GM19395 (cell line): ENCODE measurements around the gene TRIM54.

Experiments used
- ATAC-seq: cut with Tn5 transposase; IDR thresholded peaks from one replicate; pipeline ENCODE4 v1.9.1; 2021; ENCODE audit warnings: mild to moderate bottlenecking, moderate library complexity; ENCODE audit not compliant: unreplicated experiment

TRIM54 gene

GRCh38 chr2:27281855-27282559, at the start of gene TRIM54:
Gene TRIM54 (plus strand): TSS chr2:27282429. CDS start chr2:27282732, 303 bp downstream.
- ATAC-seq, result no peak

DNA sequence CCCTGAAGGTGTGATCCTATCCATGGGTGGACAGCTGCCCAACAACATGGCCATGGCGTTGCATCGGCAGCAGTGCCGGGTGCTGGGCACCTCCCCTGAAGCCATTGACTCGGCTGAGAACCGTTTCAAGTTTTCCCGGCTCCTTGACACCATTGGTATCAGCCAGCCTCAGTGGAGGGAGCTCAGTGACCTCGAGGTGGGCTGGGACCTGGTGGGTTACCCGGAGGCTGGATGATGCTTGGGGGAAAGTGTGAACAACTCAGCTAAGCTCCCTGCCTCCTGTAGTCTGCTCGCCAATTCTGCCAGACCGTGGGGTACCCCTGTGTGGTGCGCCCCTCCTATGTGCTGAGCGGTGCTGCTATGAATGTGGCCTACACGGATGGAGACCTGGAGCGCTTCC, 48.9 kb upstream of the TRIM54 start:
- ATAC-seq, result no peak

- no peak for ATAC-seq
Observed at GRCh38 chr2:27236136-27236535, 46.1 kb upstream of the TRIM54 start.

DNA sequence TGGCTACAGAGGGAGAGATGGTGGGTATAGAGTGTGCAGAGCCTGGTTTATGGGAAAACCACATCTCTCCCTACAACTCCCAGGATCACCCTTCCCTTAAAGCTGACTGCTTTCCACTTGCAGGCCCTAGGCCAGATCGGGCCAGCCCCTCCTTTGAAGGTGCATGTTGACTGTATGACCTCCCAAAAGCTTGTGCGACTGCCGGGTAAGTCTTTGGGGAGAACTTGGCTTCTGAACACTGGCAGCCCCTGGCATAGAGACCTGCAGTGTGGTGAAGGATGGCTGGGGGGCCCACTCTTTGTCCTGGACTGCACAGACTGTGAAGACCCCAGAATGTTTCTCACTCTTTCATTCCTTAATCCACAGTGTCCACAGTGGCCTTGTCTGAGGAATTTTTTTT, 45.6 kb upstream of the TRIM54 start:
- ATAC-seq, result no peak

- no peak for ATAC-seq
Observed at GRCh38 chr2:27237341-27237945, 44.8 kb upstream of the TRIM54 start.

- no peak for ATAC-seq
Observed at GRCh38 chr2:27238976-27239375, 43.3 kb upstream of the TRIM54 start.

DNA sequence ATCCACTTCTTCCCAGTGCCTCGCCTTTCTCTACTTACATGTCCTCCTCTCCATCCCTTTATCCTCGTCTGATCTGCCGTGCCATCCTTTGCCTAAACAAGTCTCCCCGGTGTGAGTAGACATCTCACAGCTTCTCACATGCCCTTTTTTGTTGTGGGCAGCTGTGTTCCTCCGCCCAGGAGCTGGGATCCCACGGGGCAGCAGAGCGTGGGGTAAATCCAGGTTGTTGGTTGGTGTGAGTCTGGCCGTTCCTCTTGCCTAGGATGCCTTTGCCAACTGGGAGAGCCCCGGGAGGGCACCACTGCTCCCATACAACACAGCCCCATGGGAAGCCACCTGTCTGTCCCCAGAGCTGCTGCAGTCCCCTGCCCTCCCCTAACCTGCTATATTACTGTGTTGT, 41.8 kb upstream of the TRIM54 start:
- no peak for ATAC-seq

DNA sequence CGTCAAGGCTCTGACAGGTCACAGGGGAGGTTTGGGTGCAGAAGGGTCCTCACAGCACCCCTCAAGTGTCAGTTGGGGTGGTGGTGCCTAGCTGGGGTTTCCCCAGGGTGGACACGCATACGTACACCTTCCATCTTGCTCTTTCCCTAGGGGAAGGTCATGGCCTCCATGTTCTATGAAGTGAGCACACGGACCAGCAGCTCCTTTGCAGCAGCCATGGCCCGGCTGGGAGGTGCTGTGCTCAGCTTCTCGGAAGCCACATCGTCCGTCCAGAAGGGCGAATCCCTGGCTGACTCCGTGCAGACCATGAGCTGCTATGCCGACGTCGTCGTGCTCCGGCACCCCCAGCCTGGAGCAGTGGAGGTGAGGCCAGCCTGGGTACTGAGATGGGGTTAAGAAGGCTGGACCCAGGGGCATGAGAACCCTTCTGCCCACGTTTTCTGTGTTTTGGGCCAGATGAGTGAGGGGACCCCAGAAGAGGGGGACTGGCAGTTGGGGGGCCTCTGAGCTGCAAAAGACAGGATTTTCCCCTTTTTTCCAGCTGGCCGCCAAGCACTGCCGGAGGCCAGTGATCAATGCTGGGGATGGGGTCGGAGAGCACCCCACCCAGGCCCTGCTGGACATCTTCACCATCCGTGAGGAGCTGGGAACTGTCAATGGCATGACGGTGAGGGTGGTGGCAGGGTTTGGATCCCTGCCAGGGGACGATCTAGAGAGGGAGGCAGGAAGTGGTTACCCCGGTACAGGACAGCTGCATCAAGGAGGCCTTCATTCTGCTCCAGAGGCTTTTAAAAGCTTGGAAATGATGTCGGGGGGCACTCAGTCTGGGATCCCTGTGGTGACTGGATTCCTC, 40.2 kb upstream of the TRIM54 start:
- ATAC-seq, result no peak

DNA sequence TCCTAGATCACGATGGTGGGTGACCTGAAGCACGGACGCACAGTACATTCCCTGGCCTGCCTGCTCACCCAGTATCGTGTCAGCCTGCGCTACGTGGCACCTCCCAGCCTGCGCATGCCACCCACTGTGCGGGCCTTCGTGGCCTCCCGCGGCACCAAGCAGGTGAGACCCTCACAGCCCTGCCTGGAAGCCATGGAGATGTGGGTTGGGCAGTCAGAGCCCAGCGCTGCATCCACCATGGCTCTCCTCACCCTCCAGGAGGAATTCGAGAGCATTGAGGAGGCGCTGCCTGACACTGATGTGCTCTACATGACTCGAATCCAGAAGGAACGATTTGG, 39.6 kb upstream of the TRIM54 start:
- ATAC-seq, result no peak

DNA sequence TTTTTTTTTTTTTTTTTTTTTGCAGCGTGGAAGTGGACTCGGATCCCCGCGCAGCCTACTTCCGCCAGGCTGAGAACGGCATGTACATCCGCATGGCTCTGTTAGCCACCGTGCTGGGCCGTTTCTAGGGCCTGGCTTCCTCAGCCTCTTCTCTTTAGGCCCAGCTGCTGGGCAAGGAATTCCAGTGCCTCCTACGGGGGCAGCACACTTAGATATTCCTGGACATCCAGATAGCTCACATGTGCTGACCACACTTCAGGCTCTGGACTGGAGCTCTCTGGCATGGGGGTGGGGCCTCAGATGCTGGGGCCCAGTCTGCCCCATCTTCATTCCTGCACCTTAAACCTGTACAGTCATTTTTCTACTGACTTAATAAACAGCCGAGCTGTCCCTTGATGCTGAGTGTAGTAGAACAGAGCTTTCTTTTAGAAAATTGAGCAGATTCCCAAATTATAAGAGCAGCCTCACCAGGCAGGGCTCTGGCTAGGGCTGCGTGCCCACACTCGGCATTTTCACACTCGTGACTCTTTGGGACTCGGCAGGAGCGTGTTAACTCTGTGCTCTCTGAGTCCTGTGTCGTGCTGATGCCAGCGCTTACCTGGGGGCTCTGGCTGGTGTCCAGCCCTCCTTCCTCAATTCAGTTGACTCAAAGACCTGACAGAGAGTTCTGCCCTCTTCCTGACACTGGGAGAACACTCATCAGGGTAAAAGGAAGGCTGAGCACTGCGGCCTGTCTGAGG, 38.7 kb upstream of the TRIM54 start:
- ATAC-seq, result no peak

DNA sequence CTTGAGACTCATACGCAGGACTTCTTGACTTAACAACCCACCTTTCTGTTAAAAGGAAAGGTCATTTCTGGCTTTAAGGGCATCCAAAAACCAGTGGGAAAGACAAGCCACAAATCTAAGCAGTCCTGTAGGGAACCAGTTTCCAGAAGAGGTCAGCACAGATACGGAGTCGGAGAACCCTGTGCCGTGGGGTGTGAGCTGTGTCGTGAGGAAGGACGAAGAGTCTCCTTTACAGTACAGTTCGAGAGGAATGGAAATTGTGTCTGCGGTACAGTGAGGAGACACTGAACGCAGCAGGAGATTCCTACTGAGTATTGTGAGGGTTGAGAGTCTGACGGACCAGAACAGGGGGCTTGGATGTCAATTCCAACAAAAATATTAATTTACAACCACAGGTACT, 37.1 kb upstream of the TRIM54 start:
- no peak for ATAC-seq

DNA sequence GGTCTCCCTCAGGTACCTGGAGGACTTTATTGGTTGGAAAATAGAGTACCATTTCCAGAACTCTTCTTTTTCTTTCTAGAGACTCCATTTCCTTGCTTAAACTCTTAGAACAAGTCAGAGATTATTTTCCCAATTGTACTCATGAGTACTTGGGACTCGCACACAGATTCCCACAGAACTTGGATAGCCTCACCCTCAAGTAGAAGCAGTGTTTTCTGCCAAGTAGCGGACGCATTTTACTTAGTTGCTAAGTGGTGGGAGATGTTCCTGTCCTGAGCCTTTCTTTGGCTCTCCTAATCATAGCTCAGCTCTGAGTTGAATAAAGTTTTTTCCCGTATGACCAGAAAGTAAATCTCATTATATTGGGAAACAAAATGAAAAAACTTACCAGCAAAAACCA, 36.6 kb upstream of the TRIM54 start:
- no peak for ATAC-seq

- ATAC-seq, result no peak
Observed at GRCh38 chr2:27247893-27248292, 34.3 kb upstream of the TRIM54 start.

DNA sequence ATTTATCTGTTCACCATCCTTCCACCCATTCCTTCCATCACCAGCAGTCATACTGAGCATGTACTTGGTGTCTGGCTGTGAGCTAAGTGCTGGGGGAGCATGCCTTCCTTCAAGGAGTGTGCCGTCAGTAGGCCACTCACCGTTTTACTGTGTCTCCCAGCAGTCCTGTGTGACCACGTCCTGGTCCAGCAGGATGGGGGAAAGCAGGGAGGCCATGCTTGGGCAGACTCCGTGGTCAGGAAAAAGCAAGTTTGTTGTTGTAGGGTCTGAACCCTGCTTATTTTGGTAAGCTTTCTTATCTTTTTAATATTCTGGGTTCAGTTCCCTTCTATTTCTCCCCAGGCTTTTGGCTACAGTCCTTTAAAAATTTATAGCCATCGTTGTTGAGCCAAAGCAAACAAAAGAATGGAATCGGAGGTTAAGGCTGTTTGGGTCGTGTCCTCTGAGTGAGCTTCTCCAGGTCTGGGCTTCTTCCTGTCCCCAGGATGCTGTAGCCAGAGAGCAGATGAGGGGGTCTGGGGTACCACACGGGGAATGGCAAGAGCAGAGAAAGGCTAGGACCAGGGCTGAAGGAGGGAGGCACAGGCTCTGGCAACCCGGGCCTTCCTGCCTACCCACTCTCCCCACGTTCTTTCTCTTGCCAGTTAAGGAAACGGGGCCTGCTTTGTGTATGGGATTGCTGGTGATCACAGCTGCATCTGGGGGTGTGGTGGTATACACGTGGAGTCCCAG, 32.9 kb upstream of the TRIM54 start:
- no peak for ATAC-seq

- no peak for ATAC-seq
Observed at GRCh38 chr2:27249891-27250651, 32.2 kb upstream of the TRIM54 start.

DNA sequence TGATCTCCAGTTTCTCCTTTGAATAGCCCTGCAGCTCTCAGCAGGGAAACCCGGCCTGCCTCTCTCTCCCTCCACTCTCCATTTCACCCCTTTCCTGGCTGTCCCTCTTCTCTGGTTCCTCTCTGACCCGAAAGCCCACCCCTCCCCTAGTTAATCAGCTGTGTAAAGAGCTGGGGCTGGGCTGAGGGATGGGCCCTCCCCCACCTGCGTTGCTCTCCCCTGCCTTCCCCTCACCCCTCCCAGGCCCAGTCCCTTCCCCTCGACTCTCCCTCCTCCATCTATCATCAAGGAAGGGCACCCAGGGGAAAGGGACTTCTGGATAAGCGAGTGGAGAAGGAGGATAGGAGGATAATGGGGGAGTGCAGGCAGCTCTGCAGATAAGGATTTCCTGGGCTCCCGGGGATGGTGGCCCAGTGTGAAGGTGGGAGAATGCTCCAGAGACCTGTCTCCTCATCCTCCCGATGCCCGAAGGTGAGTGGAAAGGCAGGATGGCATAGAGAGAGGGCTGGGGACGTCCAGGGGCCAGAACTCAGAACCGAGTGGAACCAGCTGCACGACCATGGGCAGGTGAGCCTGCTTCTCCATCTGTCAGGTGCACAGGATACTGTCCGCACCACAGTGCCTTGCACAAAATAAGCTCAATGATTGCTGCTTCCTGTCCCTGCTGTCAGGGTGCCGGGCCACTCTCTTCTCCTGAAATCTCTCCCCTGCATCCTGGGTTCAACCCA, 31.4 kb upstream of the TRIM54 start:
- no peak for ATAC-seq

- no peak for ATAC-seq
Observed at GRCh38 chr2:27251766-27252165, 30.5 kb upstream of the TRIM54 start.

GRCh38 chr2:27255187-27255586, 27.0 kb upstream of the TRIM54 start:
- ATAC-seq, result no peak

DNA sequence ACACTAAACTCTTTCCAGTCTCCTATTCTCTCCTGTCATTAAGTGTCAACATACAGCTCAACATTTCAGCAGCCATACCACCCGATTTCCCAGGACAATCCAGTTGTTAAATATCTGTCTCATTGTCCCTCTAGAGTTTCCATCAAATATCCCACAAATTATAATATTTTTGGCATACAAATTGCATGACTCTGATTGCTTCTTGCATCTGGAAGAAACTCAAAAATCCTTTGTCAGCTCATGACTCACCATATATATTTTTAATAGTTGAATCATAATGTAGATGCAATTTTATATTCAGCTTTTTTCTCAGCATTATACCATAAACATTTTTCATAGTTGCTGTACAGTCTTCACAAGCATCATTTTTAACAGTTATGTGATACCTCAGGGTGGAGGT, 26.6 kb upstream of the TRIM54 start:
- no peak for ATAC-seq
